Omental fat pad (tissue), 4 donors: ENCODE measurements around the gene C1QTNF12. TPM values are rescaled to one million over a fixed set of nuclear protein-coding genes. Genes with fewer than 3 reads are reported as not detected.

Experiments used
- ATAC-seq: fragments of 150-250 bp; one replicate; pipeline ENCODE4 v1.9.1; 2016; ENCODE audit warnings: mild to moderate bottlenecking, moderate library complexity; ENCODE audit not compliant: low FRiP score
- DNase-seq: peaks from one replicate; pipeline ENCODE4 v3.0.0-alpha.2; 2019; ENCODE audit warnings: low spot score
- total RNA-seq, 4 donors: library from RNA; depleted of rRNA; stranded (reverse); fragments of >200 nt; gene quantifications; one replicate each; pipeline ENCODE4 v1.1.0, GENCODE V29; 2016
- TF ChIP-seq, protein P1 (sequence below), 3 donors: fragments of 450-650 bp; IDR thresholded peaks; one replicate each; pipeline ENCODE4 v1.5.1; 2016 to 2017; ENCODE audit warnings: antibody characterized with exemption in 3 of 3, mild to moderate bottlenecking in 3 of 3, moderate library complexity in 2 of 3

C1QTNF12 gene
- total RNA-seq, 4 donors from 2014 or later = 1.0 to 5.2 (median 1.8) TPM; not detected in 1

GRCh38 chr1:1221887-1222574 lies 24.5 kb downstream of the C1QTNF12 start:
- TF ChIP-seq, protein P1, sequence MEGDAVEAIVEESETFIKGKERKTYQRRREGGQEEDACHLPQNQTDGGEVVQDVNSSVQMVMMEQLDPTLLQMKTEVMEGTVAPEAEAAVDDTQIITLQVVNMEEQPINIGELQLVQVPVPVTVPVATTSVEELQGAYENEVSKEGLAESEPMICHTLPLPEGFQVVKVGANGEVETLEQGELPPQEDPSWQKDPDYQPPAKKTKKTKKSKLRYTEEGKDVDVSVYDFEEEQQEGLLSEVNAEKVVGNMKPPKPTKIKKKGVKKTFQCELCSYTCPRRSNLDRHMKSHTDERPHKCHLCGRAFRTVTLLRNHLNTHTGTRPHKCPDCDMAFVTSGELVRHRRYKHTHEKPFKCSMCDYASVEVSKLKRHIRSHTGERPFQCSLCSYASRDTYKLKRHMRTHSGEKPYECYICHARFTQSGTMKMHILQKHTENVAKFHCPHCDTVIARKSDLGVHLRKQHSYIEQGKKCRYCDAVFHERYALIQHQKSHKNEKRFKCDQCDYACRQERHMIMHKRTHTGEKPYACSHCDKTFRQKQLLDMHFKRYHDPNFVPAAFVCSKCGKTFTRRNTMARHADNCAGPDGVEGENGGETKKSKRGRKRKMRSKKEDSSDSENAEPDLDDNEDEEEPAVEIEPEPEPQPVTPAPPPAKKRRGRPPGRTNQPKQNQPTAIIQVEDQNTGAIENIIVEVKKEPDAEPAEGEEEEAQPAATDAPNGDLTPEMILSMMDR (IDR thresholded peaks at IDR 0.05) = no peak
- DNase-seq (no peak), ATAC-seq (no peak)

DNA sequence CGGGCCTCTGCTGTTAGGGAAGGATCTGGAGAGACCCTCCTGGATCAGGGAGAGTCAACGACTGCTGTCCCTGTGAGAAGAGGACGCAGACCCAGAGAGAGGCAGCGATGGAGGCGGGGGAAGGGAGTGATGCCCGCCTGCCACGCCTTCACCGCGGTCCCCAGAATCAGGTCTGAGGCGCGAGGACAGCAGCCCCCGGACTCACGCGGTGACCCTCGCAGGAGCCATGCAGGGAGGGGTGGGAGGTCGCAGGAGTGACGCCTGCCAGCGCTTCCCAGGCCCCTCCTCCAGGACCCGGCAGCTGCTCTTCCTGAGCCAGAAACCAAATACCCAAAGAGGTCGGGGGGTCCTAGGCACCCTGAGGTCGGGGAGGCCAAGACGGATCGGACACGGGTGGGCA lies 26.3 kb downstream of the C1QTNF12 start:
- TF ChIP-seq, protein P1 (IDR thresholded peaks at IDR 0.05) = no peak

GRCh38 chr1:1219341-1219740 lies 27.2 kb downstream of the C1QTNF12 start:
- DNase-seq (no peak), ATAC-seq (no peak)
- TF ChIP-seq, protein P1 (IDR thresholded peaks at IDR 0.05) = no peak

More for the DNA sequence above, 26.3 kb downstream of the C1QTNF12 start:
- no peak for ATAC-seq
- no peak for DNase-seq

DNA sequence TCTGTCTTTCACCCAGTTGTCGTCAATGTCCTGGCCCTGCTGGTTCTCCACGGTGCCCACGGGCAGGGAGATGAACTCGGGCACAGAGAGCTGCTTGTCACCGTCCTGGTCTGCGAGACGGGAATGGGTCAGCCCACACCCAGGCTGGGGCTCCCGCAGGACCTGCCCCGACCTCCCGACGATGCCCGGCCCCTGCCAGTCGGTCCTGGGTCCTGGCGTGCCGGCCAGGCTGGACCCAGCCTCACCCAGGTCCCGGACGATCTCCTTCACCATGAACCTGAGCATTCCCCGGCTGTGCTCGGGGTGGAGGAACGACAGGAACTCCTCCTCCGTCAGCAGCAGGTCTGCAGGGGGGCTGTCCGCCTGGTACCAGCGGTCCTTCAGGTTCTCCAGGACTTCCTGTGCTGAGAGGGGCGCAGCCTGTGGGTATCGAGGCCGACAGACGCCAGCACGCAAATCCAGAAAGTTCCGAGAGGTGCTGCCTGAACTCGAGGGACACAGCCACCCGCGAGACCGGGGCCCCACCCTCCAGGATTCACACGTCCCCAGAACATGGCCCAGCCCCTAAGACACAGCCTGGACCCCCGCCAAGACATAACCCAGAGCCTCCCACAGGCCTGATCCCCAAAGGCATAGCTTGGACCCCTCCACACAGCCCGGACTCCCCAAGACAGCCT lies 27.9 kb downstream of the C1QTNF12 start:
- no peak for ATAC-seq
- DNase-seq = no peak
- TF ChIP-seq, protein P1 (IDR thresholded peaks at IDR 0.05) = no peak

DNA sequence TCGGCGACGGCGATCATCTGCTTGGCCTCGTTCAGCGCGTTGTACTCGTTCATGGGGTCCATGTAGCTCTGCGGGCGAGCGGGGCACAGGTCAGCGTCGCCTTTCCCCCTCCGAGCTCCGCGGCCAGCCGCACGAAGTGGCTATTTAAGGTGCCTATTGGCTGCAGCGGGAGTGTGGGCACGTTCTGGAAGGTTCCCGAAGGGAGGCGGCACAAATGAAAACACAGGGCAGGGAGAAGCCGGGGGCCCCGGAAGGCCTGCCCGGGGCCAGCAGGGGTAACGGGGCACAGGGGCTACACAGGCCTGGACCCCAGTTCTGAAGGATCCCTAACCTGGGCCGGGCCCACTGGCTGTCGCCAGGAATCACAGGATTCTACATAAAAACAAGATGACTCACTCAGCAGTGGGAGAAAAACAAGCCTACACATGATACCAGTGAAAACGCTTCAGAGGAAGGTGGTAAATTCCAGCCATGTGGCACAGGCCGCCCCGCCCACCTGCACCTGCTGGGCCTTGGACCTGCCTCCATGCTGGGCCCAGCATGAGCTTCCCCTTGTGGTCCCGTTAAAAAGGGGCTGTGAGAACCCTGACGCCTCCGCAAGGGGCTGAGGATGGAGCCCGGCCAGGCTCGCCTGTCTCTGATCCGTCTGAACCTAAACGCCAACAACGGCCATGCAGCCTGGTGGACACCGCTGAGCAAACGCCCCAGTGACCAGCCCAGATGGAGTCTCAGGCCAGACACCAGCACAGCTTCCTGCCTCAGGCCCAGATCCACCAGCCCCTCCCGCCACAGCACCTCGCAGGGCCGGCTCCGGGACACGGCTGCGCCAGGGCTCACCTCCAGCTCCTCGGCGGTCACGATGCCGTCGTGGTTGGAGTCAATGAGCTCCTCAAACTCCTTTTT lies 28.6 kb downstream of the C1QTNF12 start:
- TF ChIP-seq, protein P1 (IDR thresholded peaks at IDR 0.05) = no peak
- ATAC-seq = no peak
- no peak for DNase-seq

GRCh38 chr1:1216770-1217620 lies 29.5 kb downstream of the C1QTNF12 start:
- TF ChIP-seq, protein P1 (IDR thresholded peaks at IDR 0.05) = no peak
- ATAC-seq (no peak), DNase-seq (no peak)
